Spleen (tissue), 11 donors: ENCODE measurements around the gene CUBN. TPM values are rescaled to one million over a fixed set of nuclear protein-coding genes. Genes with fewer than 3 reads are reported as not detected.

ENCODE experiments used
- DNase-seq: peaks from one replicate; pipeline ENCODE4 v3.0.0-alpha.2; 2020
- H3K27ac ChIP-seq, 8 donors: fragments of 200-600 bp; sonication (generic) in 7 of 8; 1 replicate in 4 of 8; 2 replicates in 4 of 8; pipeline versions ENCODE4 v1.5.0 to v1.8.0; 2016 to 2021; ENCODE audit warnings: inconsistent platforms in 4 of 8, mild to moderate bottlenecking in 4 of 8, moderate library complexity in 1 of 8
- H3K27me3 ChIP-seq, 7 donors: fragments of 200-600 bp; sonication (generic) in 6 of 7; replicated peaks in 1 of 7; 1 replicate in 4 of 7; 2 replicates in 3 of 7; pipeline versions ENCODE4 v1.5.0 to v1.8.0; 2016 to 2021; ENCODE audit warnings: inconsistent platforms in 3 of 7, mild to moderate bottlenecking in 1 of 7
- H3K36me3 ChIP-seq, 6 donors: fragments of 200-600 bp; sonication (generic) in 5 of 6; 1 replicate in 4 of 6; 2 replicates in 2 of 6; pipeline versions ENCODE4 v1.5.0 to v1.8.0; 2016 to 2021; ENCODE audit warnings: inconsistent platforms in 2 of 6
- H3K4me1 ChIP-seq, 6 donors: fragments of 200-600 bp; sonication (generic) in 5 of 6; 1 replicate in 3 of 6; 2 replicates in 3 of 6; pipeline versions ENCODE4 v1.5.0 to v1.8.0; 2016 to 2021; ENCODE audit warnings: inconsistent platforms in 3 of 6
- H3K4me3 ChIP-seq, 8 donors: fragments of 200-600 bp; sonication (generic) in 7 of 8; 1 replicate in 4 of 8; 2 replicates in 4 of 8; pipeline versions ENCODE4 v1.5.0 to v1.8.0; 2016 to 2021; ENCODE audit warnings: inconsistent platforms in 4 of 8, mild to moderate bottlenecking in 4 of 8, moderate library complexity in 2 of 8
- H3K9me3 ChIP-seq, 8 donors: fragments of 200-600 bp; sonication (generic) in 7 of 8; 1 replicate in 4 of 8; 2 replicates in 4 of 8; pipeline versions ENCODE4 v1.5.0 to v1.8.0; 2016 to 2021; ENCODE audit warnings: inconsistent platforms in 4 of 8
- POLR2A ChIP-seq, 3 donors: fragments of 450-650 bp; IDR thresholded peaks; one replicate each; pipeline ENCODE4 v1.5.1; 2017; ENCODE audit warnings: antibody characterized with exemption in 3 of 3, mild to moderate bottlenecking in 1 of 3
- POLR2AphosphoS5 ChIP-seq, 3 donors: sonication (generic); formaldehyde crosslinking; IDR thresholded peaks; one replicate each; pipeline ENCODE4 v1.5.1; 2017; ENCODE audit warnings: antibody characterized with exemption in 3 of 3
- WGBS, 5 donors: extraction: QIAGEN DNeasy Blood & Tissue Kit in 3 of 5; methylation state at CpG; one replicate each; pipeline versions ENCODE4 v1.1.5 to v1.1.7; 2013 to 2018; 5-methylcytosine and 5-hydroxymethylcytosine counted together
- intact Hi-C: fragments of 100-400 bp; cut with DNase I; formaldehyde crosslinking; loops from one replicate; pipeline ENCODE4 v1.15.0; 2023; ENCODE audit warnings: low total_unique reads
- polyA plus RNA-seq, 3 donors: library from polyadenylated mRNA; stranded (reverse); fragments of 200-250 nt; gene quantifications; one replicate each; pipeline ENCODE4 v1.2.1, GENCODE V29; 2013
- total RNA-seq, 7 donors: library from RNA; depleted of rRNA in 3 of 7; stranded (reverse); fragments of >200 nt in 3 of 7; fragmentation: NEBNext Ultra II Directional in 4 of 7; extraction: Animal tissue kit (Norgen Biotek cat#: 25700) in 4 of 7; gene quantifications; one replicate each; pipeline versions ENCODE4 v1.1.0 to v1.2.1, GENCODE V29; 2016 to 2021
- TF ChIP-seq, protein P1 (sequence below), 11 experiments: fragments of 200-600 bp in 7 of 11; fragments of 450-650 bp in 4 of 11; sonication (generic) in 4 of 11; IDR thresholded peaks in 8 of 11; conservative IDR thresholded peaks in 3 of 11; 1 replicate in 7 of 11; 2 replicates in 4 of 11; pipeline versions ENCODE4 v1.4.0 to v1.8.0; 2016 to 2021; ENCODE audit warnings: antibody characterized with exemption in 11 of 11, inconsistent platforms in 4 of 11, mild to moderate bottlenecking in 1 of 11
- donor health status: healthy with polysubstance abuse.
- donor health status: DM: no; HTN: no; CAD: no; lungs with moderate emphysema.
- donor health status: DM: no; HTN: no; CAD: no.
- donor health status: Bipolar disorder and iron deficiency.
- donor health status: healthy.
- donor health status: DM: no; HTN: no; CAD: no.
- donor health status: DM: yes; HTN: yes; CAD: no.

CUBN gene
- total and polyA plus RNA-seq, 10 donors = 0.24 to 12.1 (median 5.4) TPM

DNA sequence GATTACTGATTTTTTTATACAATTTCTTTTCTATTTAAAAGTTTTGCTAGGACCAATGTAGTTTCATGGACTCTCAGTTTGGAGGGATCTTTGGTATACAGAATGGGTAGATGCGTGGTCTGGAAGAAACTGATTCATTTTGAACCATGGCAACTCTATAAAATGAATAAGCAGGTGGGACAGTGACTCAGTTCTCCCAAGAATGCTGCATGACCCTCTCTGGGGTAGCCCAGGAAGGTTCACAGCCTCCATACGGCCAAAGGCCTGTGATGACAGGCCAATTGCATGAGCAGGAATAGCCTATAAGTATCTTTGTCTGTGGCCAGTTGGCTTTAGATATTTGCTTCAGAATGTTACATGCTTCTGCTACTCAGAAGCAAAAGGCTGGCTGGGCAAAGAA, 199.1 kb downstream of the CUBN start:
- no peak overlapping the region for H3K27ac ChIP-seq
- no peak for DNase-seq
- intact Hi-C loops = no loop called here
- TF ChIP-seq POLR2A (IDR thresholded peaks at IDR 0.05) = no peak
- TF ChIP-seq, protein P1, sequence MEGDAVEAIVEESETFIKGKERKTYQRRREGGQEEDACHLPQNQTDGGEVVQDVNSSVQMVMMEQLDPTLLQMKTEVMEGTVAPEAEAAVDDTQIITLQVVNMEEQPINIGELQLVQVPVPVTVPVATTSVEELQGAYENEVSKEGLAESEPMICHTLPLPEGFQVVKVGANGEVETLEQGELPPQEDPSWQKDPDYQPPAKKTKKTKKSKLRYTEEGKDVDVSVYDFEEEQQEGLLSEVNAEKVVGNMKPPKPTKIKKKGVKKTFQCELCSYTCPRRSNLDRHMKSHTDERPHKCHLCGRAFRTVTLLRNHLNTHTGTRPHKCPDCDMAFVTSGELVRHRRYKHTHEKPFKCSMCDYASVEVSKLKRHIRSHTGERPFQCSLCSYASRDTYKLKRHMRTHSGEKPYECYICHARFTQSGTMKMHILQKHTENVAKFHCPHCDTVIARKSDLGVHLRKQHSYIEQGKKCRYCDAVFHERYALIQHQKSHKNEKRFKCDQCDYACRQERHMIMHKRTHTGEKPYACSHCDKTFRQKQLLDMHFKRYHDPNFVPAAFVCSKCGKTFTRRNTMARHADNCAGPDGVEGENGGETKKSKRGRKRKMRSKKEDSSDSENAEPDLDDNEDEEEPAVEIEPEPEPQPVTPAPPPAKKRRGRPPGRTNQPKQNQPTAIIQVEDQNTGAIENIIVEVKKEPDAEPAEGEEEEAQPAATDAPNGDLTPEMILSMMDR (IDR thresholded peaks at IDR 0.05 in 8 of 11, conservative IDR thresholded peaks at IDR 0.05 in 3 of 11) = no peak
- TF ChIP-seq POLR2AphosphoS5 (IDR thresholded peaks at IDR 0.05) = no peak
- WGBS, 5 donors = 81 to 98% (median 89%) methylated on average over 2 of the region's 2 CpGs
- no peak overlapping the region for H3K4me3 ChIP-seq
- no peaks in the 10 kb centered on the region for H3K36me3 ChIP-seq
- H3K9me3 ChIP-seq = no peaks in the 10 kb centered on the region
- H3K4me1 ChIP-seq = no peaks in the 10 kb centered on the region
- no peaks in the 10 kb centered on the region for H3K27me3 ChIP-seq

DNA sequence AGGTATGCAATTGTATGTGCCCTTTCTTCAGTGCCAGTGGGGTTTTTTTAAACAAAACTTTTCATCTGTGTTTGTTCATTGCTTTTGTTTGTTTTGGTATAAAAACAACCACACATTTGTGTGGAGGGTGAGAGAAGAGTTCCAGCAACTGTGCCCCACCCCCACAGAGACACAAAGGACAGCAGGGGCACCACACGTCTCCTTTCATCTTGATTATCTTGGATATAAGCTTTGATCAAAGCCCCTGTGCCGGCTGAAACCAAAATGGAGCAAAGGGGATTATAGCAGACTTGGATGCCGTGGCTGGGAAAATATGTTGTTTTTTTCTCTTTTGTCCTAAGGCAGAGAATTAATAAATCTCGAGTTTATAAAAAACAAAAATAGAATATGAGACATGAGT, 200.5 kb downstream of the CUBN start:
- H3K36me3 ChIP-seq = no peaks in the 10 kb centered on the region
- WGBS, 5 donors = 80 to 93% (median 89%) methylated on average over 4 of the region's 4 CpGs
- no peak for TF ChIP-seq POLR2A (IDR thresholded peaks at IDR 0.05)
- no peak for TF ChIP-seq POLR2AphosphoS5 (IDR thresholded peaks at IDR 0.05)
- TF ChIP-seq, protein P1 (IDR thresholded peaks at IDR 0.05 in 8 of 11, conservative IDR thresholded peaks at IDR 0.05 in 3 of 11) = no peak
- no peak overlapping the region for H3K4me3 ChIP-seq
- H3K27me3 ChIP-seq = no peaks in the 10 kb centered on the region
- intact Hi-C loops = no loop called here
- no peaks in the 10 kb centered on the region for H3K9me3 ChIP-seq
- no peak overlapping the region for H3K27ac ChIP-seq
- no peak for DNase-seq
- H3K4me1 ChIP-seq = no peaks in the 10 kb centered on the region

DNA sequence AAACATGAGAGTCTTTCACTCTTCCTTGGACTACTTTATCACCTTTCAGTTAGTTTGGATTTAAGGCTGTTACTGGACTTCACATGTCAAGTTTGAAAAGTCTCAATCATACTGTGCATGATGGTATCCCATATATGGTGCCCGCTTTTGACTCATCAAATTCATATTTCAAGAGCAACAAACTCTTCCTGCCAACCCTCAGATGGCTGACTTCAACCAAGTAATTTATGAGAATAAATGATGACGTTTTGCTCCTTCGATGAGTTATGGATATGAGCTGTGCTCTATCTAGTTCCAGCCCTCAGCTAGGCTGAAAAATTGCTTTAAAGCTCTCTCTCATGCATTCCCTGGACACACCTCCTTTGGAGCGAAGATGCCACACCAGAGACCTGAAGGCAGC, 202.1 kb downstream of the CUBN start:
- no peaks in the 10 kb centered on the region for H3K9me3 ChIP-seq
- no peak for DNase-seq
- no peaks in the 10 kb centered on the region for H3K27me3 ChIP-seq
- H3K4me1 ChIP-seq = no peaks in the 10 kb centered on the region
- H3K36me3 ChIP-seq = no peaks in the 10 kb centered on the region
- H3K4me3 ChIP-seq = no peak overlapping the region
- intact Hi-C loops = no loop called here
- 70 to 93% (median 84%) methylated on average over 4 of the region's 4 CpGs for WGBS, 5 donors
- TF ChIP-seq, protein P1 (IDR thresholded peaks at IDR 0.05 in 8 of 11, conservative IDR thresholded peaks at IDR 0.05 in 3 of 11) = no peak
- TF ChIP-seq POLR2A (IDR thresholded peaks at IDR 0.05) (no peak), POLR2AphosphoS5 (IDR thresholded peaks at IDR 0.05) (no peak)
- H3K27ac ChIP-seq = no peak overlapping the region

DNA sequence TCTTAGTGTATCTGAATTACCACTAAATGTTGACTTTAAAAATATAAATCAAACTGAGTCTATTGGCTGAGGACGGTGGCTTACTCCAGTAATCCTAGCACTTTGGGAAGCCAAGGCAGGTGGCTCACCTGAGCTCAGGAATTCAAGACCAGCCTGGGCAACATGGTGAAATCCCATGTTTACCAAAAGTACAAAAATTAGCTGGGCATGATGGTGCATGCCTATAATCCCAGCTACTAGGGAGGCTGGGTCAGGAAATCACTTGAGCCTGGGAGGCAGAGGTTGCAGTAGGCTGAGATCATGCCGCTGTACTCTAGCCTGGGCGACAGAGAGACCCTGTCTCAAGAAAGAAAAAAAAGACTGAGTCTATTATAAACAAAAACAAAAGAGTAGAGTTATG, 205.9 kb downstream of the CUBN start:
- Histone ChIP-seq H3K36me3 (no peaks in the 10 kb centered on the region), H3K27ac (no peak overlapping the region), H3K4me1 (no peaks in the 10 kb centered on the region), H3K27me3 (no peaks in the 10 kb centered on the region), H3K9me3 (no peaks in the 10 kb centered on the region), H3K4me3 (no peak overlapping the region)
- intact Hi-C loops = no loop called here
- WGBS, 5 donors = 90 to 98% (median 92%) methylated on average over 3 of the region's 3 CpGs
- TF ChIP-seq, protein P1 (IDR thresholded peaks at IDR 0.05 in 8 of 11, conservative IDR thresholded peaks at IDR 0.05 in 3 of 11) = no peak
- TF ChIP-seq POLR2A (IDR thresholded peaks at IDR 0.05) (no peak), POLR2AphosphoS5 (IDR thresholded peaks at IDR 0.05) (no peak)
- DNase-seq = no peak
